Muscle layer of duodenum (tissue), 2 donors: Measurements from ENCODE around the gene SORT1.

Experiments
- H3K27ac ChIP-seq: one replicate; pipeline ENCODE4 v1.7.0; 2013; ENCODE audit warnings: mild to moderate bottlenecking, low read length
- H3K27me3 ChIP-seq: one replicate; pipeline ENCODE4 v1.7.0; 2013; ENCODE audit warnings: low read depth, mild to moderate bottlenecking, control low read depth, low read length
- H3K36me3 ChIP-seq, 2 donors: one replicate each; pipeline ENCODE4 v1.7.0; 2013; ENCODE audit warnings: low read length in 2 of 2, control low read depth in 1 of 2, mild to moderate bottlenecking in 1 of 2; ENCODE audit not compliant: insufficient read depth in 2 of 2, control insufficient read depth in 1 of 2
- H3K4me1 ChIP-seq, 2 donors: one replicate each; pipeline ENCODE4 v1.7.0; 2013; ENCODE audit warnings: low read length in 2 of 2, mild to moderate bottlenecking in 2 of 2, control low read depth in 1 of 2, moderate library complexity in 1 of 2; ENCODE audit not compliant: insufficient read depth in 2 of 2, control insufficient read depth in 1 of 2
- H3K4me3 ChIP-seq, 2 donors: one replicate each; pipeline ENCODE4 v1.7.0; 2013; ENCODE audit warnings: low read length in 2 of 2, low read depth in 1 of 2, mild to moderate bottlenecking in 1 of 2
- H3K9me3 ChIP-seq, 2 donors: one replicate each; pipeline ENCODE4 v1.7.0; 2013; ENCODE audit warnings: low read length in 2 of 2, control low read depth in 1 of 2, mild to moderate bottlenecking in 1 of 2; ENCODE audit not compliant: control insufficient read depth in 1 of 2
- donor health status: healthy.

SORT1 gene

DNA sequence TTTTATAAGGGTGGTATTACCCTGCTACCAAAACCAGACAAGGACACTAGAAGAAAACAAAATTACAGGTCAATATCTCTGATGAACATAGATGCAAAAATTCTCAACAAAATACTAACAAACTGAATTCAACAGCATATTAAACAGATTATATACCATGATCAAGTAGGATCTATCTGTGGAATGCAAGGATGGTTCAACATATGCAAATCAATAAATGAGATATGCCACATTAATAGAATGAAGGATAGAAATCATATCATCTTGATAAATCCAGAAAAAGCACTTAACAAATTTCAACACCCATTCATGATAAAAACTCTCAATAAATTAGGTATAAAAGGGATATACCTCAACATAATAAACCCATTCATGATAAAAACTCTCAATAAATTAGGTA lies 66.6 kb downstream of the SORT1 start:
- H3K36me3 ChIP-seq: peaks cover 35 to 85% of the 10 kb centered on the region in 2 donors

DNA sequence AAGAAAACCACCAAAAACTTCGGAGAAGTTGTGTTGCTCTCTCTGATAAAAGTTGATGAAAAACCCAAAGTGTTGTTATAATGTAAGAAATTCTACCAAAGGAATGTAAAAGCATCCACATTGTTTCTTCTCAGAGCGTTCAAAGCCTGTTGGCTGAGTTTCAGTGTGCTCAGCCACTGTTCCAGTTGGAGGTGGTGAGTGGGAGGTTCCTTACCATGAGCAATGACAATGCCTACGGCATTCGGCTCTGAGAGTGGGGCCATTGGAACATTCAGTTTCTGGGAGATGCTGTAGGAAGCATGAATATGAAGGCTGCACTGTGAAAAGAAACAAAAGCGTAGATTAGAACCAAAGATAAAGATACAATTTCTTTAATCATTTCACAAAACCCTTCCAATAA lies 70.4 kb downstream of the SORT1 start:
- Histone ChIP-seq H3K4me3 (no peak overlapping the region), H3K9me3 (peaks cover 9 to 12% of the 10 kb centered on the region in 2 donors), H3K36me3 (peaks cover 23 to 74% of the 10 kb centered on the region in 2 donors), H3K27me3 (no peaks in the 10 kb centered on the region), H3K27ac (no peak overlapping the region), H3K4me1 (no peaks in the 10 kb centered on the region)

More for the DNA sequence above, 66.6 kb downstream of the SORT1 start:
- Histone ChIP-seq H3K27ac (no peak overlapping the region), H3K27me3 (no peaks in the 10 kb centered on the region), H3K4me3 (no peak overlapping the region), H3K4me1 (no peaks in the 10 kb centered on the region), H3K9me3 (peaks cover 9 to 14% of the 10 kb centered on the region in 2 donors)

DNA sequence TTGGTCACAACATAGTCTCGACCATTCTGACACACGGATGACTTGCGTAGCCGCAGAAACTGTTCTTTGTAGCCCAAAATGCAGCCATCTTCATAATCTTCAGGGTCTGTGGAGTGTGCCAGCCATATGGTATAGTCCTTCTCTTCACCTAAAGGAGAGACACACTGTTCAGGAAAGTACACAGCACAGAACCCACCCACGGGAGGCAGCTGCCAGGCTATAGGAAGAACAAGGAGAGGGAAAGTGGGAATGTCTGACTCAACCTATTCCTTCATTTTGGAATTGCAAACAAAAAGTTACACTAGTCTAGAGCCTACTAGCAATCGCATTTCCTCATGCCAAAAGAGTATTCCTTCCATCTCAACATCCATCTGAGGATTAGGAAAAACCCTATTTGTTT lies 74.7 kb downstream of the SORT1 start:
- Histone ChIP-seq H3K27ac (no peak overlapping the region), H3K4me1 (no peaks in the 10 kb centered on the region), H3K27me3 (no peaks in the 10 kb centered on the region), H3K9me3 (no peaks in the 10 kb centered on the region), H3K4me3 (no peak overlapping the region), H3K36me3 (peaks cover 33 to 83% of the 10 kb centered on the region in 2 donors)

- Histone ChIP-seq H3K27me3 (no peaks in the 10 kb centered on the region), H3K4me1 (no peaks in the 10 kb centered on the region), H3K27ac (no peak overlapping the region), H3K36me3 (peaks cover 39 to 95% of the 10 kb centered on the region in 2 donors), H3K4me3 (no peak overlapping the region), H3K9me3 (no peaks in the 10 kb centered on the region)
These were observed 78.6 kb downstream of the SORT1 start for GRCh38 chr1:109319114-109319513.

DNA sequence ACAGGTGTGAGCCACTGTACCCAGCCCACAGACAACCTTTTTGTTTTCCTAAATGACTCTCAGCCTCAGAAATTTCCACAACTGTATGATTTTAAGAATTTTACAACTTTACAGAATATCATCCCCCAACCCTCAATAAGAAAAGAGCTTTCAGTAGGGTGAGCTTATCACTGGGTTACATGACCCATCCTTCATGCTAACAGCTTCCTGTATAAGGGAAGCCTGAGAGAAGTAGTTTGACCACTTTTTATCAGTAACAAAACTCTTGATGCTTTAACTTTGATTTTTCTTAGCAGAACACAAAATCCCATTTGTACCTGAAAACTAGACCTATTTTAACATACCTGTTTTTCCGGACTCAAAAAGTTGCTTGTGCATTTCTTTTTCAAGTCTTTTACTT lies 81.2 kb downstream of the SORT1 start:
- Histone ChIP-seq H3K27ac (no peak overlapping the region), H3K36me3 (peaks cover 27 to 93% of the 10 kb centered on the region in 2 donors), H3K4me1 (no peaks in the 10 kb centered on the region), H3K4me3 (no peak overlapping the region), H3K9me3 (no peaks in the 10 kb centered on the region), H3K27me3 (no peaks in the 10 kb centered on the region)

DNA sequence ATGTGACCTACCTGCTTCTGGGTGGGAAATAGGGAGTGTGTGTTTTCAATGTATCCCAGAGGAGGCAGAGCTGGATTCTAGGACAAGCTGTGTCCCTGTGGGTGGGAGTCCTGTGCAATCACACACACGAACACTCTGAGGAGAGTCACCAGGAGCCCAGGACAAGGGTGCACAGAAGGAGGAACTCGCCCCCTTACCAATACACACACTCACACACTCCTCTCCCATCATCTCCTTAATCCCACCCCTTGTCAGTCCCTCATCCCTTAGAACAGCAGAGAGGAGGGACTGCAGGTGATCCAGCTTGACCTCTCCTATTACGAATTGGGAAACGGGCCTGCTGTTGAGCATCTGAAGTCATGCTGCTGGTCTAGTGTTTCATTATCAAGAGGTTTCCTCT lies 82.4 kb downstream of the SORT1 start:
- H3K4me3 ChIP-seq: no peak overlapping the region
- H3K4me1 ChIP-seq: no peaks in the 10 kb centered on the region
- H3K27ac ChIP-seq: no peak overlapping the region

GRCh38 chr1:109314795-109315194 lies 82.9 kb downstream of the SORT1 start:
- H3K36me3 ChIP-seq: peaks cover 25 to 88% of the 10 kb centered on the region in 2 donors
- no peaks in the 10 kb centered on the region for H3K9me3 ChIP-seq
- H3K4me3 ChIP-seq: no peak overlapping the region
- no peaks in the 10 kb centered on the region for H3K27me3 ChIP-seq
- no peak overlapping the region for H3K27ac ChIP-seq
- no peaks in the 10 kb centered on the region for H3K4me1 ChIP-seq

More for the DNA sequence above, 82.4 kb downstream of the SORT1 start:
- Histone ChIP-seq H3K27me3 (no peaks in the 10 kb centered on the region), H3K36me3 (peaks cover 25 to 93% of the 10 kb centered on the region in 2 donors), H3K9me3 (no peaks in the 10 kb centered on the region)

GRCh38 chr1:109312978-109313775 lies 84.5 kb downstream of the SORT1 start:
- Histone ChIP-seq H3K4me3 (no peak overlapping the region), H3K27me3 (no peaks in the 10 kb centered on the region), H3K4me1 (no peaks in the 10 kb centered on the region), H3K27ac (no peak overlapping the region), H3K9me3 (no peaks in the 10 kb centered on the region), H3K36me3 (peaks cover 20 to 72% of the 10 kb centered on the region in 2 donors)

DNA sequence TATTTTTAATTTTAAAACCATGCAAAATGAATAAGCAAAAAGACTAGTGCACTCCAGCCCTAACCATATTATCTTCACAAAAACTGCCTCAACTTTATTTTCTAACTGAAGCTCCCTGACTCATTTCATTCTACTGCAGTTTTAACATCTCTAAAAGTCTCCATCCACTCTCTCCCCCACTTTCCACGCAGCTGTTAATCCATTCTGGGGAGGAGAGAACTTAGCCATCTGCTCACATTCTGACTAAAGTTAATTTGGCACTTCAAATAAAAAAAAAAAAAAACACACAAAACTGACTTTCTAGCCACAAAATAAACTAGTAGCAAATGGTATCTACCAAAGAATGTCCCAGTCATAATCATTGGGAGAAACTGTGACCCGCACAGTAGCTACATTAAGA lies 85.5 kb downstream of the SORT1 start:
- H3K4me3 ChIP-seq: no peak overlapping the region
- no peaks in the 10 kb centered on the region for H3K27me3 ChIP-seq
- H3K27ac ChIP-seq: no peak overlapping the region
- H3K4me1 ChIP-seq: peaks cover 0 to 5% of the 10 kb centered on the region in 2 donors
- H3K9me3 ChIP-seq: no peaks in the 10 kb centered on the region
- peaks cover 12 to 63% of the 10 kb centered on the region in 2 donors for H3K36me3 ChIP-seq

GRCh38 chr1:109309347-109309746 lies 88.4 kb downstream of the SORT1 start:
- Histone ChIP-seq H3K27ac (no peak overlapping the region), H3K27me3 (no peaks in the 10 kb centered on the region), H3K36me3 (peaks cover 4 to 39% of the 10 kb centered on the region in 2 donors), H3K9me3 (no peaks in the 10 kb centered on the region), H3K4me1 (peaks cover 0 to 28% of the 10 kb centered on the region in 2 donors), H3K4me3 (no peak overlapping the region)

- Histone ChIP-seq H3K4me3 (no peak overlapping the region), H3K36me3 (peaks cover 4 to 22% of the 10 kb centered on the region in 2 donors), H3K4me1 (peaks cover 0 to 29% of the 10 kb centered on the region in 2 donors), H3K27ac (no peak overlapping the region), H3K27me3 (no peaks in the 10 kb centered on the region), H3K9me3 (no peaks in the 10 kb centered on the region)
These were observed 90.3 kb downstream of the SORT1 start for GRCh38 chr1:109307274-109308021.
